Large intestine (tissue), 3 donors: ENCODE results near the gene ABCC2. TPM values are rescaled to one million over a fixed set of nuclear protein-coding genes. Genes with fewer than 3 reads are reported as not detected.
"Not testable (repeated sequence)": the region's sequence is repeated elsewhere in the genome, so short reads cannot be mapped to it uniquely, and the experiment has no call there.

Experiments
- DNase-seq, 2 donors: peaks; one replicate each; pipeline versions ENCODE4 v3.0.0 to v3.0.0-alpha.2; 2013
- H3K27ac ChIP-seq: one replicate; pipeline ENCODE4 v1.5.1; 2013; ENCODE audit warnings: low read length
- H3K27me3 ChIP-seq: 2 replicates; pipeline ENCODE4 v1.6.1; 2013; ENCODE audit warnings: low read length; ENCODE audit not compliant: control insufficient read depth, insufficient read depth
- H3K36me3 ChIP-seq: 2 replicates; pipeline ENCODE4 v1.6.1; 2013; ENCODE audit warnings: low read length; ENCODE audit not compliant: control insufficient read depth, insufficient read depth
- H3K4me1 ChIP-seq: one replicate; pipeline ENCODE4 v1.6.1; 2013; ENCODE audit warnings: low read length; ENCODE audit not compliant: control insufficient read depth, insufficient read depth
- H3K4me3 ChIP-seq: one replicate; pipeline ENCODE4 v1.5.1; 2013; ENCODE audit warnings: low read length
- H3K9me3 ChIP-seq: one replicate; pipeline ENCODE4 v1.6.1; 2013; ENCODE audit warnings: mild to moderate bottlenecking, low read depth, low read length, moderate library complexity; ENCODE audit not compliant: control insufficient read depth
- WGBS: methylation state at CpG from one replicate; pipeline ENCODE4 v1.1.5; 2013; ENCODE audit warnings: low lambda C conversion rate; ENCODE audit not compliant: insufficient coverage; 5-methylcytosine and 5-hydroxymethylcytosine counted together
- polyA plus RNA-seq: library from polyadenylated mRNA; unstranded; fragments of 120-200 nt; gene quantifications from one replicate; pipeline ENCODE4 v1.2.1, GENCODE V29; 2013

ABCC2 gene
- polyA plus RNA-seq, 1 donor: 94.3 TPM

DNA sequence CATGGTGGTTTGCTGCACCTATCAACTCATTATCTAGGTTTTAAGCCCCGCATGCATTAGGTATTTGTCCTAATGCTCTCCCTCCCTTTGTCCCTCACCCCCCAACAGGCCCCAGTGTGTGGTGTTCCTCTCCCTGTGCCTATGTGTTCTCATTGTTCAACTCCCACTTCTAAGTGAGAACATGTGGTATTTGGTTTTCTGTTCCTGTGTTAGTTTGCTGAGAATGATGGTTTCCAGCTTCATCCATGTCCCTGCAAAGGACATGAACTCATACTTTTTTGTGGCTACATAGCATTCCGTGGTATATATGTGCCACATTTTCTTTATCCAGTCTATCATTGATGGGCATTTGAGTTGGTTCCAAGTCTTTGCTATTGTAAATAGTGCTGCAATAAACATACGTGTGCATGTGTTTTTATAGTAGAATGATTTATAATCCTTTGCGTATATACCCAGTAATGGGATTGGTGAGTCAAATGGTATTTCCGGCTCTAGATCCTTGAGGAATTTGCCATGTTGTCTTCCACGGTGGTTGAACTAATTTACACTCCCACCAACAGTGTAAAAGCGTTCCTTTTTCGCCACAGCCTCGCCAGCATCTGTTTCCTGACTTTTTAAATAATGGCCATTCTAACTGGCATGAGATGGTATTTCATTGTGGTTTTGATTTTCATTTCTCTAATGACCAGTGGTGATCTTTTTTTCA is 81.2 kb downstream of the ABCC2 start:
- H3K4me3 ChIP-seq, H3K4me1 ChIP-seq, H3K27ac ChIP-seq, H3K27me3 ChIP-seq, DNase-seq, H3K9me3 ChIP-seq, H3K36me3 ChIP-seq: not testable (repeated sequence)
- WGBS: 81% methylated on average over 4 of the region's 9 CpGs

DNA sequence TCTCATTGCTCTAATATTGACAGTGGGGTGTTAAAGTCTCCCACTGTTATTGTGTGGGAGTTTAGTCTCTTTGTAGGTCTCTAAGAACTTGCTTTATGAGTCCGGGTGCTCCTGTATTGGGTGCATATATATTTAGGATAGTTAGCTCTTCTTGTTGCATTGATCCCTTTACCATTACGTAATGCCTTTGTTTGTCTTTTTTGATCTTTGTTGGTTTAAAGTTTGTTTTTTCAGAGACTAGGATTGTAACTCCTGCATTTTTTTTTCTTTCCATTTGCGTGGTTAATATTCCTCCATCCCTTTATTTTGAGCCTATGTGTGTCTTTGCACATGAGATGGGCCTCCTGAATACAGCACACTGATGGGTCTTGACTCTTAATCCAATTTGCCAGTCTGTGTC is 84.8 kb downstream of the ABCC2 start:
- H3K9me3 ChIP-seq, H3K27me3 ChIP-seq, H3K36me3 ChIP-seq, H3K27ac ChIP-seq, DNase-seq, H3K4me1 ChIP-seq, H3K4me3 ChIP-seq: not testable (repeated sequence)
- no CpG with 5 or more reads among the region's 3 CpGs for WGBS

DNA sequence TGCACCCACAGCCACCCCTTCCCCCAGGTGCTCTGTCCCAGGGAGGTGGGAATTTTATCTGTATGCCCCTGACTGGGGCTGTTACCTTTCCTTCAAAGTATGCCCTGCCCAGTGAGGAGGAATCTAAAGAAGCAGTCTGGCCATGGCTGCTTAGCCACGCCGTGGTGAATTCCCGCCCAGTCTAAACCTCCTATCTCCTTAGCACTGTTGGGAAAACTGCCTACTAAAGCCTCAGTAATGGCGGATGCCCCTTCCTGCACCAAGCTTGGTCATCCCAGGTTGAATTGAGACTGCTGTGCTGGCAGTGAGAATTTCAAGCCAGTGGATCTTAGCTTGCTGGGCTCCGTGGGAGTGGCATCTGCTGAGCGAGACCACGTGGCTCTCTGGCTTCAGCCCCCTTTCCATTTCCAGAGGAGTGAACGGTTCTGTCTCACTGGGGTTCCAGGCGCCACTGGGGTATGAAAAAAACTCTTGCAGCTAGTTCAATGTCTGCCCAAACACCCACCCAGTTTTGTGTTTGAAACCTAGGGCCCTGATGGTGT is 87.2 kb downstream of the ABCC2 start:
- H3K27ac ChIP-seq: no peak overlapping the region
- no peak for DNase-seq
- H3K9me3 ChIP-seq: no peaks in the 10 kb centered on the region
- H3K27me3 ChIP-seq: no peaks in the 10 kb centered on the region
- H3K36me3 ChIP-seq: peaks cover 3% of the 10 kb centered on the region
- no peak overlapping the region for H3K4me3 ChIP-seq
- no CpG with 5 or more reads among the region's 9 CpGs for WGBS
- H3K4me1 ChIP-seq: peaks cover 6% of the 10 kb centered on the region

DNA sequence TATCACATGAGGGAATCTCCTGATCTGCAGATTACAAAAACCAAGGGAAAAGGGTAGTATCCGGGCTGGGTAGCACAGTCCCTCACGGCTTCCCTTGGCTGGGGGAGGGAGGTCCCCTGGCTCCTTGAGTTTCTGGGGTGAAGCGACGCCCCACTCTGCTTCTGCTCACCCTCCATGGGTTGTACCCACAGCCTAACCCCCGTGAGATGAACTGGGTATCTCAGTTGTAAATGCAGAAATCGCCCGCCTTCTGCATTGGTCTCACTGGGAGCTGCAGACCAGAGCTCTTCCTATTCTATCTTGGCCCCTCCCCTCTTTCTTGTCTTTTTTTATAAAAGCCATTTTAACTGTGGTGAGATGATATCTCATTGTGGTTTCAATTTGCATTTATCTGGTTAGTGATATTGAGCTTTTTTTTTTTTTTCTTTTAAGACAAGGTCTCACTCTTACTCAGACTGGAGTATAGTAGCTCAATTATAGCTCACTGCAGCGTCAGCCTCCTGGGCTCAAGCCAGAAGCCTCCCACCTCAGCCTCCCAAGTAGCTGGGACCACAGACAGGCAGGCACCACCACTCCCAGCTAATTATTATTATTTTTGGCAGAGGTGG is 87.8 kb downstream of the ABCC2 start:
- H3K4me1 ChIP-seq: peaks cover 6% of the 10 kb centered on the region
- H3K27me3 ChIP-seq: no peaks in the 10 kb centered on the region
- peaks cover 8% of the 10 kb centered on the region for H3K36me3 ChIP-seq
- no peak for DNase-seq
- no peak overlapping the region for H3K4me3 ChIP-seq
- no peak overlapping the region for H3K27ac ChIP-seq
- H3K9me3 ChIP-seq: no peaks in the 10 kb centered on the region
- WGBS: no CpG with 5 or more reads among the region's 8 CpGs

DNA sequence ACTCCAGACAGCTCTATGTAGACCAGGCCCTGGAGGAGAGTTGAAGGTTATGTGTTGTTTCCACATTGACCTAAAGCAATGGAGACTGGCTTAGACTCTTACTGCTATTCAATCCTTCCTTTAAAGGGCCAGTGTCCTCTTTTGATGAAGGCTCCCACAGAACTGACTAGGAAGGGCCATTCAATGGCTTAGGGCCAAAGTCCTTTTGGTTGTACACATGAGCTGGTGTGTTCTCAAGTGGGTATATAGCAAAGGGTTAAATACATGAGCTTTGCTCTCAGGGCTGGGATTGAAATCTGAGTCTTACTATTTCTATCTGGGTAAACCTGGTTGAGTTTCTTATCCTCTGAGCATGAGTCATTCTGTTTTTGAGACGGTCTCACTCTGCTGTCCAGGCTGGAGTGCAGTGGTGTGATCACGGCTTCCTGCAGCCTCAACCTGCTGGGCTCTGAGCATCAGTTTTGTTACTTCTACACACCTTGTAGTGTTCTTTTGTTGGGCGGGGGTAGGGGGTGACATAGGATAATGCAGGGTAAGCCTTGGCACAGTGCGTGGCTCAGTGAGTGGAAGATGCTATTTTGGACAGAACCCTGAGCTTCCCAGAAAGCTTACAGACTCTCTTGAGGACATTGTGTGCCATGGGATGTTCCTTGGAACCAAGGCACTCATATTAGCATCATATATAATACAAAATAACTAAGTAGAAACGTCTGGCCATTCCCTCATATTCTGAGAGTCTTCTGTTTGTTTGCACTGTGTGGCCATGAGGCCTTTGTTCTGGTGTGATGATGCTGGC is 90.1 kb downstream of the ABCC2 start:
- peak; percentile 55 to 81 for DNase-seq
- WGBS: no CpG with 5 or more reads among the region's 5 CpGs
- Histone ChIP-seq H3K9me3 (no peaks in the 10 kb centered on the region), H3K27me3 (no peaks in the 10 kb centered on the region), H3K4me3 (no peak overlapping the region), H3K27ac (peak overlapping the region; percentile 38), H3K4me1 (peaks cover 6% of the 10 kb centered on the region), H3K36me3 (peaks cover 31% of the 10 kb centered on the region)

DNA sequence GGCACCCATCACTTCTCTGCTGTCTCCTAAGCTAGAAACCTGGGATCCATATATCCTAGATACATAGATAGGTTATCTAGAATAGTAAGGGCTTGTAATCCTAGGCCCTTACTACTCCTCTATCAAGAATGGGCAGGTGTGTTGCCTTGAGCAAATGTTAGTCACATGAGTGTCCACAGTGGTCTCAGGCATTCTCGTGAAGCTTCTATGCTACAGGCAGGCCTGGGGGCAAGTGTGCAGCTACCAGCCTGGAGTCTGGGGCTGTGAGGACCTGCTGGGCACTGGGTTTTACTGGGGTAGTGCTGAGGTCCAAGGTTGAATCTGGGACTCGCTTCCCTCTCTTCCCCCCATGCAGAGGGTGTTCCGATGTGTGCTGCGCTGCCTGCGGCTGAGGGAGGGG is 91.4 kb downstream of the ABCC2 start:
- H3K4me3 ChIP-seq: no peak overlapping the region
- no peak for DNase-seq
- peaks cover 6% of the 10 kb centered on the region for H3K4me1 ChIP-seq
- H3K27me3 ChIP-seq: no peaks in the 10 kb centered on the region
- H3K36me3 ChIP-seq: peaks cover 43% of the 10 kb centered on the region
- WGBS: 100% methylated on average over 1 of the region's 5 CpGs
- no peaks in the 10 kb centered on the region for H3K9me3 ChIP-seq
- no peak overlapping the region for H3K27ac ChIP-seq

DNA sequence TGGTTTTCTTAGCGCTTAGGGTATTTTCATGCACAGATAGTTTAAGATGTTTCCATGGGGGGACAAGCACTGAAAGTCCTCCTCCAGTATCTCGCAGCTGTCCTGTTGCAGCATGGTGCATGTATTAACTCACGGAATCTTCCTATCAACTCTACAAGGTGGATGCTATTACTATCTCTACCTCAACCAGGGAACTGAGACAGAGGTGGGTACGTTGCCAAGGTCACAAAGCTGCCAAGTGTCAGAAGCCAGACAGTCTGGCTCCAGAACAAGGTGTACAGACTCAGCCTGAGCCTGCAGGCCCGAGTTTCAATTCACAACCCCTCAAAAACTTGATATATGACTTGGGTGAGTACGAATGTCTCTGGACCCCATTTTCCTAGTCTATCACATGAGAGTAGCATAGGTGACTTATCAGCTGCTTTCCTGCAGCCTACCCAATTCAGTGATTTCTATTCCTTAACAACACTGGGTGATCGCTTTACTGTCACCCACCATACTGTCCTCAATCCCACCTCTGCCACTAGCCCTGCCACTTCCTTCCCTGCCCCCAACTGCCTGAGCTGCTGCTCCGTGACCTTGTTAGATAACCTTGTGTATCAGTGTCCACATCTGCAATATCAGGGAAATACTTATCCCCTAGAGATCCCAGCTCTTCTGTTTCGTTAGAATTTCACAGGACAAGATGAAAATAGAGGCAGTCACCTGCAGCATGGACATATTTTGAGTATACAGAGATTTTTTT is 92.1 kb downstream of the ABCC2 start:
- H3K4me3 ChIP-seq: no peak overlapping the region
- peaks cover 6% of the 10 kb centered on the region for H3K4me1 ChIP-seq
- no peaks in the 10 kb centered on the region for H3K9me3 ChIP-seq
- no peaks in the 10 kb centered on the region for H3K27me3 ChIP-seq
- 83% methylated on average over 1 of the region's 9 CpGs for WGBS
- no peak overlapping the region for H3K27ac ChIP-seq
- DNase-seq: no peak
- peaks cover 48% of the 10 kb centered on the region for H3K36me3 ChIP-seq

DNA sequence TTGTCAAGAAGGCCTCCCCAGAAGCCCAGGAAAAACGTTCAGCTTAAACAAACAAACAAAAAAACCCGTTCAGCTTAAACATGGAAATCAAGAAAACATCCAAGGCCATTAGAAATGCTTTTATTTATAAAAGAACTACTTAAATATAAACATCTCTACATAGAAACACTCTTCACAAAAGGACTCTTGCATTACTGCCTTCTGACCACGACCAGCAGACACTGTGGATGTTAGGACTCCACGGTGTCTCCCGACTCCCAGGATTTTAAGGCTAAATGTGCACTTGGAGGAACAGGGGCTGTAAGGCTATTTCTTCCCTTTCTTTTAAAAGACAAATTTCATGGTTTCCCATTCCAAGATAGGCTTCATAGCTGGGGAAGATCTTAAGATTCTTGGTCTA is 93.0 kb downstream of the ABCC2 start:
- Histone ChIP-seq H3K9me3 (no peaks in the 10 kb centered on the region), H3K4me1 (peaks cover 6% of the 10 kb centered on the region), H3K4me3 (no peak overlapping the region), H3K27me3 (no peaks in the 10 kb centered on the region), H3K27ac (no peak overlapping the region), H3K36me3 (peaks cover 58% of the 10 kb centered on the region)
- 76% methylated on average over 2 of the region's 5 CpGs for WGBS
- no peak for DNase-seq

DNA sequence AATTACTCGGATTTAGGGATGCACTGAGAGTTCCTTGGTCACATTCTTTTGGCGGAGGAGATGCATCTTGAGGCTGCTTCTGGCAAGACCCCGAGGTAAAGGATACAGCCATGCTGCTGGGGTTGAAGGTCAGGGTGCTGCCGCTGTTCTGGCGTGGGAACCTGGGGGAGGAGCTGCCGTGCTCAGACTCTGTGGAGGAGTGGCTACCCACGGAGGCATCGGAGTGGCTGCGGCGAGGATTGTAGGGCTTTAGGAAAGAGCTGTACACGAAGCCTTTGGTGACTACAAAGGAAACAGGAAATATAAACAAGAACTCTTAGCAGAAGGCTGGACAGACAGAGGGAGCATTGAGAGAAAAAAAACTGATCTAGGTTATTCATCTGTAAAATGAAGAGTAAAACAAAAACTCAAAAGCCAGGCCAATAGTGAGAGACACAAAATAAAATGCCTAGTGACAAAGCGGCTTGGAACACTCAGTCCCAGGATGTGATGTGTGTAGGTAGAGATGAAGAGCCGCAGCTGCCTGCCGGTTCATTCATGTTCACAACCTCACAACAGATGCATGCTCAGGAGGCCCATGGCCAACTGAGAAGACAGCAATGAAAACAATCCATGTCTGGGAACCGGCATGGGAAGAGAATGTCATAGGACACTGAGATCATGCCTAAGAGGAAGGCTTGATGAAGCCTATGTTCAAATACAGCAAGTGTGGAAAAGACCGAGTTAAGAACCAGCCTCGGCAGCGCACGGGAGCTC is 97.8 kb downstream of the ABCC2 start:
- H3K4me3 ChIP-seq: no peak overlapping the region
- no peak overlapping the region for H3K27ac ChIP-seq
- no peaks in the 10 kb centered on the region for H3K27me3 ChIP-seq
- 89% methylated on average over 5 of the region's 19 CpGs for WGBS
- no peaks in the 10 kb centered on the region for H3K4me1 ChIP-seq
- DNase-seq: no peak
- H3K9me3 ChIP-seq: no peaks in the 10 kb centered on the region
- H3K36me3 ChIP-seq: peaks cover 92% of the 10 kb centered on the region
